Liver (tissue), 9 donors: ENCODE measurements around the gene ERCC3. TPM values are rescaled to one million over a fixed set of nuclear protein-coding genes. Genes with fewer than 3 reads are reported as not detected.

Experiments used
- DNase-seq: peaks from one replicate; pipeline ENCODE4 v3.0.0-alpha.2; 2017; ENCODE audit warnings: low spot score
- H3K27ac ChIP-seq, 2 donors: one replicate each; pipeline ENCODE4 v1.7.0; 2013; ENCODE audit warnings: inconsistent platforms in 2 of 2, low read length in 2 of 2, control low read depth in 1 of 2, low read depth in 1 of 2, mild to moderate bottlenecking in 1 of 2
- H3K27me3 ChIP-seq, 4 donors: one replicate each; pipeline versions ENCODE4 v1.6.1 to v1.7.0; 2013; ENCODE audit warnings: low read length in 3 of 4, inconsistent platforms in 1 of 4, mild to moderate bottlenecking in 1 of 4, moderate library complexity in 1 of 4; ENCODE audit not compliant: control insufficient read depth in 4 of 4, insufficient read depth in 4 of 4
- H3K36me3 ChIP-seq, 4 donors: one replicate each; pipeline versions ENCODE4 v1.6.1 to v1.7.0; 2013; ENCODE audit warnings: low read length in 3 of 4, mild to moderate bottlenecking in 3 of 4, low read depth in 1 of 4, moderate library complexity in 1 of 4; ENCODE audit not compliant: control insufficient read depth in 4 of 4, insufficient read depth in 3 of 4
- H3K4me1 ChIP-seq, 4 donors: one replicate each; pipeline versions ENCODE4 v1.6.1 to v1.7.0; 2013; ENCODE audit warnings: low read length in 3 of 4, mild to moderate bottlenecking in 3 of 4, moderate library complexity in 1 of 4; ENCODE audit not compliant: control insufficient read depth in 4 of 4, insufficient read depth in 4 of 4
- H3K4me3 ChIP-seq, 3 donors: one replicate each; pipeline versions ENCODE4 v1.6.1 to v1.7.0; 2013; ENCODE audit warnings: low read length in 3 of 3, control low read depth in 1 of 3, low read depth in 1 of 3, mild to moderate bottlenecking in 1 of 3
- H3K9ac ChIP-seq, 2 donors: one replicate each; pipeline ENCODE4 v1.7.0; 2013; ENCODE audit warnings: low read length in 2 of 2, mild to moderate bottlenecking in 2 of 2, moderate library complexity in 2 of 2, control low read depth in 1 of 2, low read depth in 1 of 2
- H3K9me3 ChIP-seq, 4 donors: one replicate each; pipeline versions ENCODE4 v1.6.1 to v1.7.0; 2013; ENCODE audit warnings: low read length in 3 of 4; ENCODE audit not compliant: control insufficient read depth in 4 of 4
- EGR1 ChIP-seq, 2 donors: IDR thresholded peaks; 2 replicates each; pipeline ENCODE4 v1.6.1; 2016 to 2018; ENCODE audit warnings: antibody characterized with exemption in 2 of 2, low read depth in 2 of 2
- FOXA1 ChIP-seq: IDR thresholded peaks from 2 replicates; pipeline ENCODE4 v1.6.1; 2016; ENCODE audit warnings: antibody characterized with exemption
- FOXA2 ChIP-seq: IDR thresholded peaks from 2 replicates; pipeline ENCODE4 v1.6.1; 2016; ENCODE audit warnings: antibody characterized with exemption
- GABPA ChIP-seq, 2 donors: IDR thresholded peaks in 1 of 2; conservative IDR thresholded peaks in 1 of 2; 2 replicates each; pipeline ENCODE4 v1.6.1; 2016; ENCODE audit warnings: antibody characterized with exemption in 2 of 2, mild to moderate bottlenecking in 1 of 2, moderate library complexity in 1 of 2
- HNF4A ChIP-seq, 2 donors: conservative IDR thresholded peaks; 2 replicates each; pipeline ENCODE4 v1.6.1; 2016; ENCODE audit warnings: antibody characterized with exemption in 2 of 2, mild to moderate bottlenecking in 2 of 2
- HNF4G ChIP-seq: IDR thresholded peaks from 2 replicates; pipeline ENCODE4 v1.6.1; 2016; ENCODE audit warnings: antibody characterized with exemption
- JUND ChIP-seq, 2 donors: IDR thresholded peaks; 2 replicates each; pipeline ENCODE4 v1.6.1; 2016; ENCODE audit warnings: antibody characterized with exemption in 2 of 2
- NR2F2 ChIP-seq: IDR thresholded peaks from 2 replicates; pipeline ENCODE4 v1.6.1; 2016; ENCODE audit warnings: antibody characterized with exemption
- RAD21 ChIP-seq, 2 donors: IDR thresholded peaks; 2 replicates each; pipeline ENCODE4 v1.6.1; 2016; ENCODE audit warnings: antibody characterized with exemption in 2 of 2, mild to moderate bottlenecking in 2 of 2
- RXRA ChIP-seq, 2 donors: IDR thresholded peaks; 2 replicates each; pipeline ENCODE4 v1.6.1; 2017 to 2018; ENCODE audit warnings: antibody characterized with exemption in 2 of 2, mild to moderate bottlenecking in 1 of 2
- SP1 ChIP-seq: IDR thresholded peaks from 2 replicates; pipeline ENCODE4 v1.6.1; 2018; ENCODE audit warnings: antibody characterized with exemption, mild to moderate bottlenecking
- TAF1 ChIP-seq: conservative IDR thresholded peaks from 2 replicates; pipeline ENCODE4 v1.6.1; 2016; ENCODE audit warnings: antibody characterized with exemption, mild to moderate bottlenecking
- YY1 ChIP-seq: IDR thresholded peaks from 2 replicates; pipeline ENCODE4 v1.6.1; 2016; ENCODE audit warnings: antibody characterized with exemption, mild to moderate bottlenecking
- WGBS: extraction: QIAGEN DNeasy Blood & Tissue Kit; methylation state at CpG from one replicate; pipeline ENCODE4 v1.1.7; 2013; 5-methylcytosine and 5-hydroxymethylcytosine counted together
- polyA plus RNA-seq, 2 donors: library from polyadenylated mRNA; stranded (reverse) in 1 of 2; unstranded in 1 of 2; fragments of 200-250 nt in 1 of 2; fragments of >200 nt in 1 of 2; fragmentation: Nextera tagmentation in 1 of 2; extraction: Ambion mirVana in 1 of 2; gene quantifications; one replicate each; pipeline versions ENCODE4 v1.2.1 to v1.2.3, GENCODE V29; 2013 to 2015
- total RNA-seq, 2 donors: library from RNA; depleted of rRNA; stranded (reverse); fragments of >200 nt; gene quantifications; one replicate each; pipeline ENCODE4 v1.2.3, GENCODE V29; 2014
- TF ChIP-seq, protein P1 (sequence below): fragments of 150-350 bp; IDR thresholded peaks from 2 replicates; pipeline ENCODE4 v1.5.1; 2017; ENCODE audit warnings: improper control_type of control experiment, low read depth, low read length; ENCODE audit not compliant: missing input control
- TF ChIP-seq, protein P2 (sequence below): IDR thresholded peaks from 2 replicates; pipeline ENCODE4 v1.6.1; 2016; ENCODE audit warnings: antibody characterized with exemption
- TF ChIP-seq, protein P3 (sequence below): IDR thresholded peaks from 2 replicates; pipeline ENCODE4 v1.6.1; 2016; ENCODE audit warnings: antibody characterized with exemption
- donor health status: healthy.
- donor health status: healthy.
- donor health status: healthy.
- donor health status: healthy.
- donor health status: healthy.

ERCC3 gene
- total and polyA plus RNA-seq, 4 donors, result 12.4 to 38.3 (median 17.4) TPM

DNA sequence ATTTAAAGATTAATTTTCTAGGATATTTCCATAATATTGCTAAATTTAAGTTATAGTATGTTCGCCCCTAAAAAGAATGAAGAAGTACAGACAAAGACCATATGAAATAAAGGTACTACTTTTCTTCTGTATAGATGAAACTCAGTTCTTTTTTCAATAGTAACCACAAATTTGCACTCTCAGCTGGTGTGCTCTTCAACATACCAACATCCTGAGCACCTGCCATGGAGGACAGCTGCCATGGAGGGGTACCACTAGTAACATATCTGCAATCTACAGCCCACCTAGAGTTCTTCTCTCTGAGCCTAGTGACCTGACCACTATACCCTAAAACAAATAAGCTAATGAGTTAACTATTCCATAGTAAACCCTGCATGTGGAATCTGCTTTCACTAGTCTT is 36.8 kb upstream of the ERCC3 start:
- Histone ChIP-seq H3K4me1 (peaks cover 0 to 11% (median 1%) of the 10 kb centered on the region in 4 donors), H3K36me3 (peaks cover 6 to 24% (median 14%) of the 10 kb centered on the region in 4 donors), H3K9me3 (no peaks in the 10 kb centered on the region), H3K4me3 (no peak overlapping the region), H3K27me3 (no peaks in the 10 kb centered on the region), H3K27ac (no peak overlapping the region), H3K9ac (no peak overlapping the region)
- 100% methylated on average over 1 of the region's 1 CpG for WGBS
- no peak for DNase-seq
- TF ChIP-seq RXRA (IDR thresholded peaks at IDR 0.05) (no peak), TAF1 (no peak), FOXA2 (no peak), NR2F2 (no peak), SP1 (no peak), FOXA1 (no peak), HNF4G (no peak), GABPA (IDR thresholded peaks at IDR 0.05 in 1 of 2, conservative IDR thresholded peaks at IDR 0.05 in 1 of 2) (no peak), HNF4A (conservative IDR thresholded peaks at IDR 0.05) (no peak), JUND (IDR thresholded peaks at IDR 0.05) (no peak)
- TF ChIP-seq, protein P1, sequence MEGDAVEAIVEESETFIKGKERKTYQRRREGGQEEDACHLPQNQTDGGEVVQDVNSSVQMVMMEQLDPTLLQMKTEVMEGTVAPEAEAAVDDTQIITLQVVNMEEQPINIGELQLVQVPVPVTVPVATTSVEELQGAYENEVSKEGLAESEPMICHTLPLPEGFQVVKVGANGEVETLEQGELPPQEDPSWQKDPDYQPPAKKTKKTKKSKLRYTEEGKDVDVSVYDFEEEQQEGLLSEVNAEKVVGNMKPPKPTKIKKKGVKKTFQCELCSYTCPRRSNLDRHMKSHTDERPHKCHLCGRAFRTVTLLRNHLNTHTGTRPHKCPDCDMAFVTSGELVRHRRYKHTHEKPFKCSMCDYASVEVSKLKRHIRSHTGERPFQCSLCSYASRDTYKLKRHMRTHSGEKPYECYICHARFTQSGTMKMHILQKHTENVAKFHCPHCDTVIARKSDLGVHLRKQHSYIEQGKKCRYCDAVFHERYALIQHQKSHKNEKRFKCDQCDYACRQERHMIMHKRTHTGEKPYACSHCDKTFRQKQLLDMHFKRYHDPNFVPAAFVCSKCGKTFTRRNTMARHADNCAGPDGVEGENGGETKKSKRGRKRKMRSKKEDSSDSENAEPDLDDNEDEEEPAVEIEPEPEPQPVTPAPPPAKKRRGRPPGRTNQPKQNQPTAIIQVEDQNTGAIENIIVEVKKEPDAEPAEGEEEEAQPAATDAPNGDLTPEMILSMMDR, result no peak
- TF ChIP-seq, protein P2, sequence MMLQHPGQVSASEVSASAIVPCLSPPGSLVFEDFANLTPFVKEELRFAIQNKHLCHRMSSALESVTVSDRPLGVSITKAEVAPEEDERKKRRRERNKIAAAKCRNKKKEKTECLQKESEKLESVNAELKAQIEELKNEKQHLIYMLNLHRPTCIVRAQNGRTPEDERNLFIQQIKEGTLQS, result no peak

- H3K27ac ChIP-seq, result peak overlapping the region; percentile 50 to 55
- peaks cover 0 to 17% (median 1%) of the 10 kb centered on the region in 4 donors for H3K4me1 ChIP-seq
- H3K27me3 ChIP-seq, result no peaks in the 10 kb centered on the region
- 53% methylated on average over 2 of the region's 2 CpGs for WGBS
- TF ChIP-seq RAD21 (IDR thresholded peaks at IDR 0.05) (peak; percentile 15 to 37), EGR1 (IDR thresholded peaks at IDR 0.05; ENCODE audit: low read depth in 2 of 2) (no peak), HNF4A (conservative IDR thresholded peaks at IDR 0.05) (peak; percentile 66 to 72), YY1 (peak; percentile 23), JUND (IDR thresholded peaks at IDR 0.05) (peak in 1 of 2 donors; percentile 41), RXRA (IDR thresholded peaks at IDR 0.05) (peak in 1 of 2 donors; percentile 68), HNF4G (no peak)
- TF ChIP-seq, protein P3, sequence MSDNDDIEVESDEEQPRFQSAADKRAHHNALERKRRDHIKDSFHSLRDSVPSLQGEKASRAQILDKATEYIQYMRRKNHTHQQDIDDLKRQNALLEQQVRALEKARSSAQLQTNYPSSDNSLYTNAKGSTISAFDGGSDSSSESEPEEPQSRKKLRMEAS, result peak; percentile 36
- peaks cover 4 to 33% (median 26%) of the 10 kb centered on the region in 4 donors for H3K36me3 ChIP-seq
- no peak overlapping the region for H3K4me3 ChIP-seq
- H3K9me3 ChIP-seq, result no peaks in the 10 kb centered on the region
- DNase-seq, result no peak
- peak overlapping the region in 1 of 2 donors; percentile 9 for H3K9ac ChIP-seq
Measured at GRCh38 chr2:127326289-127326945, 32.5 kb upstream of the ERCC3 start.

DNA sequence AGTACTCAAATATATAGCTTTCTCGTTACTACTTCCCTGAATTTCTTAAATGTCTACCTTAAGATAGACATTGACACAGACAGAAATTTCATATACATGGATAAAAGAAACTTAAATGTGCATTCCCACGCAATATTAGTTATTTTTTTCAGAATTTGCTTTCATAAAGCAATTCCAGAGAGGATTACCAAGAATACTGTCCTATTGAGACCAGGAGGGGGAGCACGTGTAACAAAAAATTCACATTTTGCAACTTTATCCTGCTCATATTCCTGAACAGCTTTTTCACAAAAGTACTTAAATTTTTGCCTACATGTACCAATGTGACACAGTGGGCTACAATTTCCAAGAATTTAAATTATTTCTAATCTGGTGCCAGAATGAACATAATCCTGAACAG is 30.7 kb upstream of the ERCC3 start:
- H3K9ac ChIP-seq, result no peak overlapping the region
- no peak overlapping the region for H3K27ac ChIP-seq
- no peaks in the 10 kb centered on the region for H3K27me3 ChIP-seq
- H3K4me3 ChIP-seq, result no peak overlapping the region
- peaks cover 0 to 17% (median 1%) of the 10 kb centered on the region in 4 donors for H3K4me1 ChIP-seq
- H3K9me3 ChIP-seq, result no peaks in the 10 kb centered on the region
- H3K36me3 ChIP-seq, result peaks cover 2 to 39% (median 34%) of the 10 kb centered on the region in 4 donors
- no peak for TF ChIP-seq RXRA (IDR thresholded peaks at IDR 0.05)
- peak; percentile 86 to 89 for TF ChIP-seq RAD21 (IDR thresholded peaks at IDR 0.05)
- no peak for TF ChIP-seq FOXA2
- TF ChIP-seq, protein P1, result peak; percentile 66
- DNase-seq, result no peak
- 62% methylated on average over 3 of the region's 3 CpGs for WGBS
